ENCODE measurements around the gene LRPAP1.

LRPAP1 gene

GRCh38 chr4:3482707-3483106 lies 49.5 kb downstream of the LRPAP1 start:
- in situ Hi-C loops (cut with HindIII; ENCODE audit: low sequenced_read_pairs), result no loop called here
- DNase-seq (ENCODE audit: low read depth), result no peak
- no peak overlapping the region for H3K4me3 ChIP-seq (ENCODE audit: low read depth, low read length)
- TF ChIP-seq CTCF (IDR thresholded peaks at IDR 0.05; ENCODE audit: low read depth, low read length, missing control alignments), result no peak

- in situ Hi-C loops (cut with HindIII; ENCODE audit: low sequenced_read_pairs), result no loop called here
- no peak for TF ChIP-seq CTCF (IDR thresholded peaks at IDR 0.05; ENCODE audit: low read depth, low read length, missing control alignments)
- DNase-seq (ENCODE audit: low read depth), result no peak
- no peak overlapping the region for H3K4me3 ChIP-seq (ENCODE audit: low read depth, low read length)
These were observed 50.3 kb downstream of the LRPAP1 start for GRCh38 chr4:3481783-3482393.

GRCh38 chr4:3481113-3481531 lies 51.1 kb downstream of the LRPAP1 start:
- H3K4me3 ChIP-seq (ENCODE audit: low read depth, low read length), result no peak overlapping the region
- no peak for TF ChIP-seq CTCF (IDR thresholded peaks at IDR 0.05; ENCODE audit: low read depth, low read length, missing control alignments)
- in situ Hi-C loops (cut with HindIII; ENCODE audit: low sequenced_read_pairs), result no loop called here
- no peak for DNase-seq (ENCODE audit: low read depth)

GRCh38 chr4:3480528-3481112 lies 51.6 kb downstream of the LRPAP1 start:
- DNase-seq (ENCODE audit: low read depth), result peak; percentile 46
- H3K4me3 ChIP-seq (ENCODE audit: low read depth, low read length), result no peak overlapping the region
- in situ Hi-C loops (cut with HindIII; ENCODE audit: low sequenced_read_pairs), result no loop called here
- TF ChIP-seq CTCF (IDR thresholded peaks at IDR 0.05; ENCODE audit: low read depth, low read length, missing control alignments), result peak; percentile 100

GRCh38 chr4:3479358-3480101 lies 52.7 kb downstream of the LRPAP1 start:
- no peak overlapping the region for H3K4me3 ChIP-seq (ENCODE audit: low read depth, low read length)
- in situ Hi-C loops (cut with HindIII; ENCODE audit: low sequenced_read_pairs), result no loop called here
- no peak for TF ChIP-seq CTCF (IDR thresholded peaks at IDR 0.05; ENCODE audit: low read depth, low read length, missing control alignments)
- DNase-seq (ENCODE audit: low read depth), result no peak

GRCh38 chr4:3478446-3479357 lies 53.5 kb downstream of the LRPAP1 start:
- DNase-seq (ENCODE audit: low read depth), result no peak
- in situ Hi-C loops (cut with HindIII; ENCODE audit: low sequenced_read_pairs), result no loop called here
- no peak overlapping the region for H3K4me3 ChIP-seq (ENCODE audit: low read depth, low read length)
- no peak for TF ChIP-seq CTCF (IDR thresholded peaks at IDR 0.05; ENCODE audit: low read depth, low read length, missing control alignments)

Measured in astrocyte of the cerebellum (primary cell).